Naive thymus-derived CD4-positive, alpha-beta T cell (primary cell): Measurements from ENCODE around the gene DLG2. TPM values are rescaled to one million over a fixed set of nuclear protein-coding genes. Genes with fewer than 3 reads are reported as not detected.

Experiments used
- ATAC-seq: fragments of 150-1000 bp; cut with Tn5 transposase; 2 replicates; pipeline ENCODE4 v1.10.0; 2021; ENCODE audit warnings: mild to moderate bottlenecking, moderate library complexity
- CTCF ChIA-PET: fragments of 350-600 bp; sonication (Branson Sonifier 250); formaldehyde crosslinking; loops from one replicate; lab custom pipeline; 2021; ENCODE audit warnings: antibody characterized with exemption; lab: Charles Lee
- POLR2A ChIA-PET: fragments of 350-600 bp; sonication (Branson Sonifier 250); formaldehyde crosslinking; loops from one replicate; lab custom pipeline; 2021; ENCODE audit warnings: antibody characterized with exemption, inconsistent platforms; lab: Charles Lee
- DNase-seq, 9 donors: peaks; one replicate each; pipeline versions ENCODE4 v3.0.0 to v3.0.0-alpha.2; 2020 to 2022; ENCODE audit warnings: mixed read lengths in 1 of 9
- H3K27ac ChIP-seq: one replicate; pipeline ENCODE4 v1.7.0; 2013; ENCODE audit warnings: mild to moderate bottlenecking, low read depth, low read length, moderate library complexity
- H3K27me3 ChIP-seq, 2 donors: one replicate each; pipeline ENCODE4 v1.7.0; 2013; ENCODE audit warnings: low read length in 2 of 2, mild to moderate bottlenecking in 2 of 2, moderate library complexity in 2 of 2; ENCODE audit not compliant: control insufficient read depth in 2 of 2, insufficient read depth in 2 of 2
- H3K36me3 ChIP-seq, 3 experiments: 1 replicate in 2 of 3; 2 replicates in 1 of 3; pipeline ENCODE4 v1.7.0; 2013; ENCODE audit warnings: low read length in 3 of 3, mild to moderate bottlenecking in 3 of 3, moderate library complexity in 1 of 3; ENCODE audit not compliant: insufficient read depth in 3 of 3, control insufficient read depth in 2 of 3
- H3K4me1 ChIP-seq, 2 donors: one replicate each; pipeline ENCODE4 v1.7.0; 2013; ENCODE audit warnings: low read length in 2 of 2, mild to moderate bottlenecking in 2 of 2, moderate library complexity in 1 of 2; ENCODE audit not compliant: control insufficient read depth in 2 of 2, insufficient read depth in 2 of 2
- H3K4me3 ChIP-seq: 2 replicates; pipeline ENCODE4 v1.7.0; 2013; ENCODE audit warnings: mild to moderate bottlenecking, low read length
- H3K9me3 ChIP-seq, 3 experiments: 1 replicate in 2 of 3; 2 replicates in 1 of 3; pipeline ENCODE4 v1.7.0; 2013; ENCODE audit warnings: low read length in 3 of 3; ENCODE audit not compliant: control insufficient read depth in 2 of 3
- H3K27ac Mint-ChIP-seq, 9 donors: one replicate each; pipeline ENCODE4 v1.8.0; 2020 to 2022; ENCODE audit warnings: mixed read lengths in 9 of 9, mild to moderate bottlenecking in 8 of 9, moderate library complexity in 5 of 9, inconsistent platforms in 2 of 9
- H3K27me3 Mint-ChIP-seq, 5 donors: one replicate each; pipeline ENCODE4 v1.8.0; 2021 to 2022; ENCODE audit warnings: mixed read lengths in 5 of 5, mild to moderate bottlenecking in 1 of 5
- H3K36me3 Mint-ChIP-seq, 5 donors: one replicate each; pipeline ENCODE4 v1.8.0; 2020 to 2022; ENCODE audit warnings: mixed read lengths in 5 of 5, mild to moderate bottlenecking in 3 of 5, inconsistent platforms in 1 of 5
- H3K4me1 Mint-ChIP-seq, 7 donors: one replicate each; pipeline ENCODE4 v1.8.0; 2020 to 2022; ENCODE audit warnings: mixed read lengths in 7 of 7, mild to moderate bottlenecking in 3 of 7, inconsistent platforms in 1 of 7
- H3K4me3 Mint-ChIP-seq, 10 donors: one replicate each; pipeline ENCODE4 v1.8.0; 2020 to 2022; ENCODE audit warnings: mild to moderate bottlenecking in 10 of 10, mixed read lengths in 10 of 10, moderate library complexity in 6 of 10, inconsistent platforms in 2 of 10
- H3K9me3 Mint-ChIP-seq, 11 donors: one replicate each; pipeline ENCODE4 v1.8.0; 2020 to 2022; ENCODE audit warnings: mixed read lengths in 11 of 11, mild to moderate bottlenecking in 4 of 11, inconsistent platforms in 1 of 11, moderate library complexity in 1 of 11
- intact Hi-C, 2 donors: fragments of 100-400 bp; cut with micrococcal nuclease; formaldehyde crosslinking; loops; one replicate each; pipeline ENCODE4 v1.15.1; 2023
- polyA plus RNA-seq, 2 donors: library from polyadenylated mRNA; unstranded; fragments of 300-500 nt; fragmentation: Illumina TruSeq; gene quantifications; one replicate each; pipeline ENCODE4 v1.2.3, GENCODE V29; 2021
- total RNA-seq, 6 experiments: library from RNA in 5 of 6; stranded (reverse) in 5 of 6; gene quantifications; 1 replicate in 5 of 6; 2 replicates in 1 of 6; pipeline ENCODE4 v1.2.3 and lab custom pipeline; 2021 to 2026

Gene DLG2
- total and polyA plus RNA-seq, 7 experiments from 2014 or later: 0.64 to 6.1 (median 3.7) TPM

DNA sequence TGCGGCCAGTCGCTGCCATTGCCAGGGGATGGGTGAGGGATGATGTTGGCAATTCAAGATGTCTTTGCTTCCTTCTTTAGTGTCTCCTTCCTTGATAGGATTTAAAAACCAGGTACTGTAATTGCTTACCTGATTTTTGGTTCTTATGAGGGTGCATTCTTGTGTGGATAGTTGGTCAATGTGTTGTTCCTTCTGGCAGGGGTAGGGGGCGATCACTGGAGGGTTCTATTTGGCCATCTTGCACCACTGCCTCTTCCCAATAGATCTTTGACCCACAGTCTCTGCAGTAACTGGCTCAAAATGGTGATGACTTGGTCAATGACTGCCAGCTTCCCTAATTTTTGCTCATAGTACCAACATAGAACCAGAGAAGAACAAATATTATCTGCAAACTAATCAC lies 680.1 kb downstream of the DLG2 start:
- POLR2A ChIA-PET: no interaction called here
- Mint-ChIP-seq H3K9me3 (peaks cover 13 to 64% (median 25%) of the 10 kb centered on the region in 11 donors), H3K36me3 (peaks cover 0 to 13% (median 0%) of the 10 kb centered on the region in 5 donors), H3K27me3 (no peaks in the 10 kb centered on the region), H3K4me3 (no peak overlapping the region), H3K27ac (no peak overlapping the region), H3K4me1 (no peaks in the 10 kb centered on the region)
- H3K36me3 ChIP-seq: no peaks in the 10 kb centered on the region
- DNase-seq: no peak
- no peak overlapping the region for H3K4me3 ChIP-seq
- H3K4me1 ChIP-seq: no peaks in the 10 kb centered on the region
- peaks cover 0 to 18% (median 0%) of the 10 kb centered on the region in 3 experiments for H3K9me3 ChIP-seq
- intact Hi-C loops: no loop called here
- ATAC-seq: no peak
- CTCF ChIA-PET: no interaction called here
- H3K27me3 ChIP-seq: no peaks in the 10 kb centered on the region
- H3K27ac ChIP-seq: no peak overlapping the region

DNA sequence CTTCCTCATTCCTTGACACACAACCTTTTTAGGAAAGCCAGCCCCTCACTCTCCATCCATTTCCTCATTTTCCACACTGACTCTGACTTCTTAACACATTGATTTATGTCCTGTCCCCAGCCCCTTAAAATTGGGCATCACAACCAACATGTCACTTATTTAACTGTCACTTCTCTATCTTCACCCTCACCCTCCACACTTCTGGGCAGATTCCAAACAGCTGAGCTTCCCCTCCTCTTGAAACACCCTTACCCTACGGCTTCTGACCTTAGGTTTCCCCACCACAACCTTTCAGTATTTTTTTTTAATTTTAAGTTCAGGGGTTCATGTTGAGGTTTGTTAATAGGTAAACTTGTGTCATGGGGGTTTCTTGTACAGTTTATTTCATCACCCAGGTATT lies 696.3 kb downstream of the DLG2 start:
- POLR2A ChIA-PET: no interaction called here
- Histone ChIP-seq H3K27me3 (no peaks in the 10 kb centered on the region), H3K36me3 (no peaks in the 10 kb centered on the region), H3K27ac (no peak overlapping the region), H3K4me3 (no peak overlapping the region), H3K4me1 (no peaks in the 10 kb centered on the region), H3K9me3 (no peaks in the 10 kb centered on the region)
- no peaks in the 10 kb centered on the region for H3K4me1 Mint-ChIP-seq
- no peaks in the 10 kb centered on the region for H3K27me3 Mint-ChIP-seq
- DNase-seq (no peak), ATAC-seq (no peak)
- peaks cover 0 to 4% (median 0%) of the 10 kb centered on the region in 5 donors for H3K36me3 Mint-ChIP-seq
- H3K27ac Mint-ChIP-seq: no peak overlapping the region
- intact Hi-C loops: no loop called here
- H3K4me3 Mint-ChIP-seq: no peak overlapping the region
- peaks cover 5 to 59% (median 28%) of the 10 kb centered on the region in 11 donors for H3K9me3 Mint-ChIP-seq
- CTCF ChIA-PET: no interaction called here

DNA sequence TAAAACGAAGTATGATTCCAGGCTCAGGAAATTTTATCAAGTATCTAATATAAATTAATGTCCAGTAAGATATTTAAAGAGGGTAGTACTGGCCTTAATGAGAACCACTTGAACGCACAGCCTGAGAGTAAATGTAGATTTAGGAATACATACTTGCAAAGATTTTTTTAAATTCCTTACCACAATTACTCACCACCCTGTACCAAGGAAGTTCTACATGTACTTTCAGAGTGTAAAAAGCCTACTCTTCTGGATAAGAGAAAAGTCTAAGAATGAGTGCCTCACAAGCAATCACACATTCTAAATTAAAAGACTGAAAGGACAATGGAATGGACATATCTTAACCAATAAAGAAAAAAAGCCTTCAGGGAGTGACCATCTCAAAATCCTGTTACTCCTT lies 697.4 kb downstream of the DLG2 start:
- Histone ChIP-seq H3K27me3 (no peaks in the 10 kb centered on the region), H3K36me3 (no peaks in the 10 kb centered on the region), H3K4me1 (no peaks in the 10 kb centered on the region), H3K27ac (no peak overlapping the region), H3K4me3 (no peak overlapping the region), H3K9me3 (no peaks in the 10 kb centered on the region)
- POLR2A ChIA-PET: no interaction called here
- no peak for DNase-seq
- intact Hi-C loops: no loop called here
- Mint-ChIP-seq H3K9me3 (peaks cover 2 to 53% (median 21%) of the 10 kb centered on the region in 11 donors), H3K4me3 (no peak overlapping the region), H3K27me3 (no peaks in the 10 kb centered on the region), H3K4me1 (no peaks in the 10 kb centered on the region), H3K27ac (no peak overlapping the region), H3K36me3 (peaks cover 0 to under 1% (median 0%) of the 10 kb centered on the region in 5 donors)
- no peak for ATAC-seq
- CTCF ChIA-PET: no interaction called here

DNA sequence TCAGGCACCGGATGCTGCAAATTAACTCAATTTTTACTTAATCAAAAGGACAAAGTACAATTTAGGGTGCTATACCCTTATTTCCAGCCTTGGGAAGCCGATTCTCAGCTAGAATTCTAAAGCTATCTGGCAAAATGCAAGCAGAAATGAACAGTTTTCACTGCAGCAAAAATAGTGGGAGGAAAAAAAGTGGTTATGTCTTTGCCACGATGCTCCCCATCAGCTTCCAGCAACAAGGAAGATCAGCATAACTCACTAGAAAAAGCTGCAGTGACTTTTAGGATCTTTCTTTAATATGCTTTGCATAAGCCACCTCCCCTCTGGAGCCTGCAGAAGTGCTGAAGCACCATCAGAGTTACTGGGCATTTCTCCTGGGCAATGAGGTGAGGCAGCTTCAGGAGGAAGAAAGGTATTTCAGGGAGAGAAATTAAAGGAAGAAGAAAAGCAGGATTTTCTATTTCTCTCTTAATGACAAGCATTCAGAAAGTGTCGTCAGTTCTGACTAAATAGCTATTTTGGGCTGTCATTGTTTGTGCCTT lies 702.9 kb downstream of the DLG2 start:
- intact Hi-C loops: no loop called here
- Mint-ChIP-seq H3K9me3 (peaks cover 0 to 30% (median 5%) of the 10 kb centered on the region in 11 donors), H3K27me3 (peaks cover 0 to 2% (median 0%) of the 10 kb centered on the region in 5 donors), H3K4me1 (no peaks in the 10 kb centered on the region), H3K36me3 (no peaks in the 10 kb centered on the region), H3K27ac (no peak overlapping the region), H3K4me3 (no peak overlapping the region)
- Histone ChIP-seq H3K9me3 (no peaks in the 10 kb centered on the region), H3K4me3 (no peak overlapping the region), H3K27ac (no peak overlapping the region), H3K4me1 (no peaks in the 10 kb centered on the region), H3K27me3 (no peaks in the 10 kb centered on the region), H3K36me3 (no peaks in the 10 kb centered on the region)
- DNase-seq (no peak), ATAC-seq (no peak)
- ChIA-PET CTCF (no interaction called here), POLR2A (no interaction called here)

DNA sequence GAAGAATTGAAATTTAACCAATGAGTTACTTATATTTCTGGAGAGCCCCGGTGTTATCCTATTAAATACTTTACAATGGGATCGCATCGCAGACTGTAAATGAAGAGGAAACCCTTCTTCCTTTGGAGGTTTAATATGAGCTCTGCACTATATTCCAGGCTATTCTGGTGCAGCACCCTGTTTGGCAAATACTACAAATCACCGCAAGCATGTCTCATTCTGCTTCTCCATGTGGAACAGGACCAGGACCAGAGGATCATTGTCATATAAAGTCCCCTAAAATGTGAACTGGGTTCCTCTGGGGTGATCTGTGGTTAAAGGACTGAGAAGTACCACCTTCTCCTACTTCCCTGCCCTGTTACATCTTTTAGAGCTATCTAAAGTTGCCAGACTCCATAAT lies 703.7 kb downstream of the DLG2 start:
- Mint-ChIP-seq H3K9me3 (peaks cover 2 to 32% (median 5%) of the 10 kb centered on the region in 11 donors), H3K4me3 (no peak overlapping the region), H3K27ac (no peak overlapping the region), H3K27me3 (peaks cover 0 to 2% (median 0%) of the 10 kb centered on the region in 5 donors), H3K36me3 (no peaks in the 10 kb centered on the region), H3K4me1 (no peaks in the 10 kb centered on the region)
- H3K4me1 ChIP-seq: no peaks in the 10 kb centered on the region
- CTCF ChIA-PET: no interaction called here
- no peaks in the 10 kb centered on the region for H3K27me3 ChIP-seq
- POLR2A ChIA-PET: no interaction called here
- H3K36me3 ChIP-seq: no peaks in the 10 kb centered on the region
- DNase-seq (no peak), ATAC-seq (no peak)
- no peak overlapping the region for H3K27ac ChIP-seq
- H3K9me3 ChIP-seq: no peaks in the 10 kb centered on the region
- no peak overlapping the region for H3K4me3 ChIP-seq
- intact Hi-C loops: no loop called here

DNA sequence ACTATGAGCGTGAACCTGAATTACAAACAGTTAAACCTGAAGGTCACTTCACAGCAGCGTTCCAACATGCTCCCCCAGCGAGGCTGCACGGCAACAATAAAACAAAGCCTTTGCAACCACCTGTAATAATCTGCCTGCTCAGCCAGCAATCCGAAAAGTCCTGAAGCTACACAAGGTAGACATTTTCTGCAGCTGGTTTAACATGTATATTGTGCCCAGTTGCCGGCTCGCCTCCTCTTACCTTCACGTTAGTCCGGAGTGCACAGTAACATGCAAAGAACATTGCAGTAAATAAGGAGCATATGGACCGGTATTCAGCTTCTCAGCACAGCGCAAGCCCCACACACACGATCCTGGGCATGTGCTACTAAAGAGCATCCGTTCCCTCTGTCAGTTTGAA lies 704.3 kb downstream of the DLG2 start:
- peaks cover 3 to 35% (median 9%) of the 10 kb centered on the region in 11 donors for H3K9me3 Mint-ChIP-seq
- Histone ChIP-seq H3K4me3 (no peak overlapping the region), H3K9me3 (no peaks in the 10 kb centered on the region), H3K27me3 (no peaks in the 10 kb centered on the region), H3K36me3 (no peaks in the 10 kb centered on the region), H3K27ac (no peak overlapping the region), H3K4me1 (no peaks in the 10 kb centered on the region)
- ChIA-PET POLR2A (no interaction called here), CTCF (no interaction called here)
- no peak overlapping the region for H3K4me3 Mint-ChIP-seq
- H3K27me3 Mint-ChIP-seq: peaks cover 0 to 2% (median 0%) of the 10 kb centered on the region in 5 donors
- no peaks in the 10 kb centered on the region for H3K4me1 Mint-ChIP-seq
- no peak overlapping the region for H3K27ac Mint-ChIP-seq
- ATAC-seq (no peak), DNase-seq (no peak)
- H3K36me3 Mint-ChIP-seq: no peaks in the 10 kb centered on the region
- intact Hi-C loops: no loop called here

DNA sequence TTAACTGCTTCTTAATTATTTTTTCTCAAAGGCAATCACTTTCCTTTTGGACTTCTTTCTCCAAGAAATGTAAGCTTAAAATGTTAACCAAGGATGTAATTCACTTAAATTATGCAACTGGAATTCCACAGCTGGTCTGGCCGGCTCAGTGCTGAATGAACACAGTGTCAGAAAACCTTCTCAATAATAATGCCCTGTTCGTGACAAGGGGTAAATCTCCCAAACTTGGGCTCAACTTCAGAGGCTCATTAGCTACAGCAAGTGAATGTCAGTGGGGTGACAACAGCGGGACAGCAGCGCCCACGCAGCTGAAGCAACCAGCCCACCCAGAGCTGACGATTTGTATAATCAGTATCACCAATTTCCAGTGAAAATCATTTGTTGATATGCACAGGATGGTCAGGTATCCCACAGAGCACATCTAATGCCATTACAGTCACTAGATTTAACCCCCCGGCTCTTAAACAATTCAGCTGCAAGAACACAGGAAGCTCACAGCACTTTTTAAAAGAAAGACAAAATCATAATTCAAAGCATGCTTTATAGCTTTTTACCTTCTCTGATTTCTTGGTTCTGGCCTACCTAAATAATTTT lies 704.8 kb downstream of the DLG2 start:
- Mint-ChIP-seq H3K4me1 (no peaks in the 10 kb centered on the region), H3K27ac (no peak overlapping the region), H3K9me3 (peaks cover 2 to 32% (median 9%) of the 10 kb centered on the region in 11 donors), H3K4me3 (no peak overlapping the region), H3K27me3 (peaks cover 0 to 2% (median 0%) of the 10 kb centered on the region in 5 donors), H3K36me3 (no peaks in the 10 kb centered on the region)
- Histone ChIP-seq H3K4me3 (no peak overlapping the region), H3K27me3 (no peaks in the 10 kb centered on the region), H3K27ac (no peak overlapping the region), H3K4me1 (no peaks in the 10 kb centered on the region), H3K9me3 (no peaks in the 10 kb centered on the region), H3K36me3 (no peaks in the 10 kb centered on the region)
- DNase-seq (no peak), ATAC-seq (no peak)
- ChIA-PET POLR2A (no interaction called here), CTCF (no interaction called here)
- intact Hi-C loops: no loop called here
